Erythroblast (primary cell): ENCODE measurements around the gene SH2D4B.

Experiments used
- GATA1 ChIP-seq: IDR thresholded peaks from 2 replicates; pipeline ENCODE4 v1.6.1; 2011; ENCODE audit warnings: low read depth, mild to moderate bottlenecking, control low read depth, low read length, moderate library complexity
- POLR2A ChIP-seq: IDR thresholded peaks from 2 replicates; pipeline ENCODE4 v1.6.1; 2011; ENCODE audit warnings: mild to moderate bottlenecking, low read length

- TF ChIP-seq POLR2A (no peak), GATA1 (no peak)
These were observed 6.7 kb downstream of the SH2D4B start for GRCh38 chr10:80544316-80544953.
